Measurements from ENCODE around the gene AANAT. TPM values are rescaled to one million over a fixed set of nuclear protein-coding genes. Genes with fewer than 3 reads are reported as not detected.

AANAT gene
- total and polyA plus RNA-seq, 9 donors, result 0.18 to 0.87 (median 0.28) TPM; not detected in 3

- Histone ChIP-seq H3K9me3 (replicated peaks; ENCODE audit: control insufficient read depth, low read depth, low read length) (no peaks in the 10 kb centered on the region), H3K27me3 (ENCODE audit: control insufficient read depth, insufficient read depth, low read length) (peaks cover 13% of the 10 kb centered on the region), H3K4me3 (ENCODE audit: low read length) (no peak overlapping the region), H3K36me3 (ENCODE audit: control insufficient read depth, insufficient read depth, low read length) (no peaks in the 10 kb centered on the region), H3K4me1 (ENCODE audit: control insufficient read depth, insufficient read depth, low read length) (peaks cover 47% of the 10 kb centered on the region), H3K27ac (ENCODE audit: low read length) (peak overlapping the region; percentile 67)
- 23% methylated on average over 29 of the region's 31 CpGs for WGBS (ENCODE audit: insufficient coverage)
- peak; percentile 85 for DNase-seq
Measured at GRCh38 chr17:76497979-76498875, 30.8 kb downstream of the AANAT start.

DNA sequence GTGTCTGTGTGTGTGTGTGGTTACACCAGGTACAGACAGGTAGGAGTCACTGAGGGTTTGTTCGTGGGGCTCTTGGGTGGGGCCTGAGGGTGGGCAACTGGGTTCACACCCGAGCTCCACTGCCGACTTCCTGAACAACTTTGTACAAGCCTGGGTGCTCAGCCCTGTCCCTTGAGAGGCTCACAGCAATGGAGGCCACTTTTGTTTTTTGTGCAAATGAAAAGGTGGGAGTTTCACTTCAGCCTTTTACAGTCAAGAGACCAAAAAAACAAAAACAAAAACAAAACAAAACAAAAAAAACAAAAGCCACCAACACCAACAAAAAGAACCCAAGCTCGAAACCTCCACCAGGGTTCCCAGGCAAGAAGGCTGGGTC, 31.5 kb downstream of the AANAT start:
- 27% methylated on average over 2 of the region's 4 CpGs for WGBS (ENCODE audit: insufficient coverage)
- Histone ChIP-seq H3K9me3 (replicated peaks; ENCODE audit: control insufficient read depth, low read depth, low read length) (no peaks in the 10 kb centered on the region), H3K27me3 (ENCODE audit: control insufficient read depth, insufficient read depth, low read length) (peaks cover 12% of the 10 kb centered on the region), H3K4me3 (ENCODE audit: low read length) (no peak overlapping the region), H3K4me1 (ENCODE audit: control insufficient read depth, insufficient read depth, low read length) (peaks cover 40% of the 10 kb centered on the region), H3K27ac (ENCODE audit: low read length) (peak overlapping the region; percentile 67), H3K36me3 (ENCODE audit: control insufficient read depth, insufficient read depth, low read length) (no peaks in the 10 kb centered on the region)
- DNase-seq, result no peak

DNA sequence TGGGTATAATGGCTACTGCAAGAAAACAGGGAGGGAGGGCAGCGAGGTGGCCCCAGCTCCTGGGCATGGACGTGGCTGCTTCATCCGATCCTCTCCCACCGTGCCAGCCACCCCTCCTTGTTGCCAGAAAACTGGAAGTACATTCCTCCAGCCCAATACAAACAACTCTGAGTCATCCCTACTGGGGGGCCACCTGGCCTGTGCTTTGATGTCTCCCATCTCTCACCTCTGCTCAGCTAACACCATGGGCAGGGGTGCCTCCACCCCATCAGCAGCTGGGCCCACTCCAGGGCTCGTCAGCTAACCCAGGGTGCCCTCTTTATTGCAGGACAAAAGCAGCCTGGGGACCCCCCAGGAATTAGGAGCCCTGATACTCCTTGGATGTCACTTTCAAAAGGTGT, 31.9 kb downstream of the AANAT start:
- H3K4me3 ChIP-seq (ENCODE audit: low read length), result peak overlapping the region; percentile 44
- no peaks in the 10 kb centered on the region for H3K36me3 ChIP-seq (ENCODE audit: control insufficient read depth, insufficient read depth, low read length)
- peaks cover 36% of the 10 kb centered on the region for H3K4me1 ChIP-seq (ENCODE audit: control insufficient read depth, insufficient read depth, low read length)
- 45% methylated on average over 3 of the region's 5 CpGs for WGBS (ENCODE audit: insufficient coverage)
- H3K9me3 ChIP-seq (replicated peaks; ENCODE audit: control insufficient read depth, low read depth, low read length), result no peaks in the 10 kb centered on the region
- peaks cover 10% of the 10 kb centered on the region for H3K27me3 ChIP-seq (ENCODE audit: control insufficient read depth, insufficient read depth, low read length)
- H3K27ac ChIP-seq (ENCODE audit: low read length), result no peak overlapping the region
- no peak for DNase-seq

DNA sequence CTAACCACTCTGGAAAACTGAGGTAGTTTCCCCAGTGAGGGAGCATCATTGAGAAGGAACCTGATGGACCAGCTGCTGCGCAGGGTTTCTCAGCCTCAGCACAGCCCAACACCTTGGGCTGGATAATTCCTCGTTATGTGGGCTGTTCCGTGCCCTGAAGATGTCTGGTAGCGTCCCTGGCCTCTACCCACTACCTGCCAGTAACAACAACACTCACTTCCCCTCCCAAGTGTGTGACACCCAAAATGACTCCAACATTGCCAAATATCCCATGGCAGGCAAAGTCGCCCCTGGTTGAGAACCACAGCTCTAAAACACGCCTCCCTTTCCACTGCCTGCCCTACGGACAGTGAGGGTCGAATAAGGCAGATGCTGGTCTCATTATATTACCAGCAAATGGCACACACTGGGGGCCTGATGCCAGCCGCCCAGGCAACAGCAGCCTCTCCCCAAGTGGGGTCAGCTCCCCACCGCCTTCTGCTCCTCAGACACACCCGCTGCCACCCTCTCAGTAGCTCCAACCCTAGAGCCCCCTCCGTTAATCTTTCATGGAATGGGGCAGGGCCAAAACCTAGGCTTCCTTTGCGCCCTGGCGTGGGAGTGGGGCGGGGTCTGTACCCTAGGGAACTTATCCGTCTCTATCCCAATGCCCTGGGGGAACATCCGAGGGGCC, 32.8 kb downstream of the AANAT start:
- Histone ChIP-seq H3K9me3 (replicated peaks; ENCODE audit: control insufficient read depth, low read depth, low read length) (no peaks in the 10 kb centered on the region), H3K4me1 (ENCODE audit: control insufficient read depth, insufficient read depth, low read length) (peaks cover 36% of the 10 kb centered on the region), H3K36me3 (ENCODE audit: control insufficient read depth, insufficient read depth, low read length) (no peaks in the 10 kb centered on the region), H3K27me3 (ENCODE audit: control insufficient read depth, insufficient read depth, low read length) (peaks cover 10% of the 10 kb centered on the region), H3K4me3 (ENCODE audit: low read length) (peak overlapping the region; percentile 44), H3K27ac (ENCODE audit: low read length) (no peak overlapping the region)
- no peak for DNase-seq
- WGBS (ENCODE audit: insufficient coverage), result 54% methylated on average over 14 of the region's 17 CpGs

DNA sequence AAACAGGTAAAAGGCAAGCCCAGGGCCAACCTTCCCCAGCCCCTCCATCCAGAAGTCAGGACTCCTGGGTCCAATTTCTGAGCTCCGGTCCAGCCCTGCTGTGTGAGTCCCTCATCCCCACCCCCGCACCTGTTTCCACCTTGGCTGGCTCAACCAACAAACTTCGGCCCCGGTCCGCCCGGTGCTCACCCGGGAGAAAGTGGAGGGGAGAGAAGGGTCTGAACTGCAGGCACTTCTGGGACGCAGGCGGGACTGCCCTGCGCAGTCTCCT, 33.3 kb downstream of the AANAT start:
- Histone ChIP-seq H3K9me3 (replicated peaks; ENCODE audit: control insufficient read depth, low read depth, low read length) (no peaks in the 10 kb centered on the region), H3K36me3 (ENCODE audit: control insufficient read depth, insufficient read depth, low read length) (no peaks in the 10 kb centered on the region), H3K4me1 (ENCODE audit: control insufficient read depth, insufficient read depth, low read length) (peaks cover 36% of the 10 kb centered on the region), H3K27me3 (ENCODE audit: control insufficient read depth, insufficient read depth, low read length) (peaks cover 10% of the 10 kb centered on the region), H3K27ac (ENCODE audit: low read length) (no peak overlapping the region), H3K4me3 (ENCODE audit: low read length) (peak overlapping the region; percentile 44)
- WGBS (ENCODE audit: insufficient coverage), result 3% methylated on average over 3 of the region's 10 CpGs
- DNase-seq, result no peak

DNA sequence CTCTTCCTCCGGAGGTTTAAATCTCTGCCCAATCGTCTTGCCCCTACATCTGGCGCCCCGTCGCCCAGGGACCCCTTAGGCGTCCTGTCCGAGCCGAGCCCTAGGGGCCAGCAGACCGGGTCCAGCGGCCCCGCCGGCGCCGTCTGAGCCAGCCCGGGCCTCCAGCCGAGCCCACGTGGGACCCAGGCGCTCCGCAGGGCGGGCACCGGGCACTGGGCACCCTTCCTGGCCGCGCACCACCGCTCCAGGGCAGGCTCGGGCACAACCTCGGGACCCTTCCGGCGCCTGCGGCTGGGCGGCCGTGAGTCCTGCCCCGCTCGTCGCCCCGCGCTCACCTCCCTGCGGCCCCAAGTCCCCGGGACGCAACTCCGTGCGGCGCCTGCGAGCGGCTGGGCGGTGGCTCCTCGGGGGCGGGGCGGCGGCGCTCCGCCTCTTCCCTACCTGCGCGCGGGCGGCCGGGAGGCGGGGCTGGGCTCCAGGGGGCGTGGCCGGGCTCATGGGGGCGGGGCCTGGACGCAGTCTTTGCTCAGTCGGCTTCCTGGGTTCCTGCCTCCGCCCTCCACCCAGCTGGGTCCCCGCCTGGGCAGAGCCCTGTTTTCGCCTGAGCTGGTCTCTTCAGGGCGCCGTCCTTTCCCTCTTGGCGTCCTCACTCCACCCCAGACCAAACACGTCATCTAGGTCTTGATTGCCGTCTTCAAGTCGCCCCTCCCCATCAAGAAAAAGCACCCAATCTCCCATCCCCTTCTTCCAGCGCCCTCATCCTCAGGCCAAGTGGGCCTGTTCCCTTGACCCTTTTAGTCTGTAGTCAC, 33.8 kb downstream of the AANAT start, which contains the start of gene RHBDF2:
TSS of gene RHBDF2 (minus strand) at position 406 of the 809 bp plus-strand sequence. CDS start 19,899 bp downstream, outside the sequence.
- DNase-seq, result peak; percentile 74
- Histone ChIP-seq H3K36me3 (ENCODE audit: control insufficient read depth, insufficient read depth, low read length) (no peaks in the 10 kb centered on the region), H3K4me1 (ENCODE audit: control insufficient read depth, insufficient read depth, low read length) (peaks cover 36% of the 10 kb centered on the region), H3K27ac (ENCODE audit: low read length) (peak within 1 kb of the TSS; percentile 42), H3K9me3 (replicated peaks; ENCODE audit: control insufficient read depth, low read depth, low read length) (no peaks in the 10 kb centered on the region), H3K27me3 (ENCODE audit: control insufficient read depth, insufficient read depth, low read length) (peaks cover 10% of the 10 kb centered on the region), H3K4me3 (ENCODE audit: low read length) (peak within 1 kb of the TSS; percentile 44)
- under 1% methylated on average over 72 of the region's 72 CpGs for WGBS (ENCODE audit: insufficient coverage)

DNA sequence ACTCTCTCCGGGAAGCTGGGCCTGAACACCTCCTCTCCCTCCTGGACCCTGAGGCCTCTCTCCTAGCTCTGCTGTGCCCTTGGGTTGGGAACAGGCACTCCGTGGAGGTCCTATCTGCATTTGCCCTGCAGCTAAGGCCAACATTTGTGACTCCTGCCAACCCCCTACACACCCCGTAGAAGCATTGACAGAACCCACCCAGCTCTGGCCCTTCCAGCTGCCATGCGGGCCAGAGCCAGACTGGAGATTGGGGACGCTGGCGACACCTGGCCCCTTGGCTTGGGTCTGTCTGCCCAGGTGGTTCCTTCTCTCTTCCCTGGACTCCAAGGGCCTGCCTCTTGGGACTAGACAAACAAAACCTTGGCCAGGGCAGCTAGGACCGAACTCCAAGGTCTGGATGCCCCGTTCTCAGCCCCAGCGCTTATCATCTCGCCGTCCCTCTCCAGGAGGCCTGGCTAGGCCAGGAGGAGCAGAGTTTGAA, 34.5 kb downstream of the AANAT start:
- DNase-seq, result no peak
- Histone ChIP-seq H3K36me3 (ENCODE audit: control insufficient read depth, insufficient read depth, low read length) (no peaks in the 10 kb centered on the region), H3K4me1 (ENCODE audit: control insufficient read depth, insufficient read depth, low read length) (peaks cover 41% of the 10 kb centered on the region), H3K9me3 (replicated peaks; ENCODE audit: control insufficient read depth, low read depth, low read length) (no peaks in the 10 kb centered on the region), H3K4me3 (ENCODE audit: low read length) (no peak overlapping the region), H3K27me3 (ENCODE audit: control insufficient read depth, insufficient read depth, low read length) (peaks cover 14% of the 10 kb centered on the region), H3K27ac (ENCODE audit: low read length) (peak overlapping the region; percentile 42)
- 73% methylated on average over 5 of the region's 11 CpGs for WGBS (ENCODE audit: insufficient coverage)

- Histone ChIP-seq H3K36me3 (ENCODE audit: control insufficient read depth, insufficient read depth, low read length) (no peaks in the 10 kb centered on the region), H3K4me1 (ENCODE audit: control insufficient read depth, insufficient read depth, low read length) (peaks cover 42% of the 10 kb centered on the region), H3K9me3 (replicated peaks; ENCODE audit: control insufficient read depth, low read depth, low read length) (no peaks in the 10 kb centered on the region), H3K27ac (ENCODE audit: low read length) (no peak overlapping the region), H3K27me3 (ENCODE audit: control insufficient read depth, insufficient read depth, low read length) (peaks cover 14% of the 10 kb centered on the region), H3K4me3 (ENCODE audit: low read length) (no peak overlapping the region)
- WGBS (ENCODE audit: insufficient coverage), result 58% methylated on average over 6 of the region's 8 CpGs
- no peak for DNase-seq
Measured at GRCh38 chr17:76502341-76503211, 35.2 kb downstream of the AANAT start.

- DNase-seq, result no peak
- no peaks in the 10 kb centered on the region for H3K9me3 ChIP-seq (replicated peaks; ENCODE audit: control insufficient read depth, low read depth, low read length)
- peaks cover 18% of the 10 kb centered on the region for H3K27me3 ChIP-seq (ENCODE audit: control insufficient read depth, insufficient read depth, low read length)
- H3K36me3 ChIP-seq (ENCODE audit: control insufficient read depth, insufficient read depth, low read length), result no peaks in the 10 kb centered on the region
- H3K4me1 ChIP-seq (ENCODE audit: control insufficient read depth, insufficient read depth, low read length), result peaks cover 27% of the 10 kb centered on the region
- H3K27ac ChIP-seq (ENCODE audit: low read length), result no peak overlapping the region
- H3K4me3 ChIP-seq (ENCODE audit: low read length), result no peak overlapping the region
- 64% methylated on average over 5 of the region's 7 CpGs for WGBS (ENCODE audit: insufficient coverage)
Measured at GRCh38 chr17:76504117-76504516, 36.7 kb downstream of the AANAT start.
